SK-N-SH (cell line): Measurements from ENCODE around the gene LRFN4. TPM values are rescaled to one million over a fixed set of nuclear protein-coding genes. Genes with fewer than 3 reads are reported as not detected.

Experiments
- CTCF ChIA-PET: fragments of 300-600, 350-600 bp; formaldehyde crosslinking; extraction: SDS; loops from one replicate; lab custom pipeline; 2021; lab: Yijun Ruan, JAX
- POLR2A ChIA-PET: fragments of 350-600 bp; sonication (Branson Sonifier 250); formaldehyde crosslinking; extraction: SDS; loops from one replicate; lab custom pipeline; 2020; ENCODE audit warnings: antibody characterized with exemption, inconsistent platforms; lab: Yijun Ruan, JAX
- DNase-seq: peaks from one replicate; pipeline ENCODE4 v3.0.0; 2012
- H2AFZ ChIP-seq: fragments of 200-600 bp; sonication (generic); 2 replicates; pipeline ENCODE4 v1.8.1; 2016; ENCODE audit warnings: antibody characterized with exemption, mild to moderate bottlenecking, low read depth
- H3F3A ChIP-seq: fragments of 200-600 bp; sonication (generic); replicated peaks from 2 replicates; pipeline ENCODE3; 2016; ENCODE audit warnings: antibody characterized with exemption, mild to moderate bottlenecking; ENCODE audit not compliant: insufficient read depth
- H3K27ac ChIP-seq, 2 experiments: fragments of 200-500 bp in 1 of 2; fragments of 200-600 bp in 1 of 2; sonication (Bioruptor generic) in 1 of 2; sonication (generic), shearing (Covaris generic) in 1 of 2; 2 replicates each; pipeline versions ENCODE4 v1.5.1 to v1.6.1; 2014 to 2016; ENCODE audit warnings: low read depth in 2 of 2, inconsistent platforms in 1 of 2, low read length in 1 of 2, mild to moderate bottlenecking in 1 of 2, mixed read lengths in 1 of 2
- H3K27me3 ChIP-seq: fragments of 200-600 bp; sonication (generic), shearing (Covaris generic); 2 replicates; pipeline ENCODE4 v1.6.1; 2016; ENCODE audit warnings: mixed run types; ENCODE audit not compliant: insufficient read depth
- H3K36me3 ChIP-seq, 2 experiments: fragments of 200-500 bp in 1 of 2; fragments of 200-600 bp in 1 of 2; sonication (Bioruptor generic) in 1 of 2; sonication (generic) in 1 of 2; replicated peaks in 1 of 2; 2 replicates each; pipeline versions ENCODE3 to v1.5.1; 2014 to 2016; ENCODE audit warnings: low read length in 1 of 2, mild to moderate bottlenecking in 1 of 2; ENCODE audit not compliant: insufficient read depth in 2 of 2, control insufficient read depth in 1 of 2
- H3K4me1 ChIP-seq, 2 experiments: fragments of 200-500 bp in 1 of 2; fragments of 200-600 bp in 1 of 2; sonication (Bioruptor generic) in 1 of 2; sonication (generic), shearing (Covaris generic) in 1 of 2; 2 replicates each; pipeline versions ENCODE4 v1.5.1 to v1.6.1; 2014 to 2016; ENCODE audit warnings: low read depth in 1 of 2, low read length in 1 of 2, mixed run types in 1 of 2; ENCODE audit not compliant: insufficient read depth in 2 of 2, control insufficient read depth in 1 of 2
- H3K4me2 ChIP-seq: fragments of 200-600 bp; sonication (generic), shearing (Covaris generic); 2 replicates; pipeline ENCODE4 v1.6.1; 2017; ENCODE audit warnings: mixed run types
- H3K4me3 ChIP-seq, 2 experiments: fragments of 200-500 bp in 1 of 2; fragments of 200-600 bp in 1 of 2; sonication (Bioruptor generic) in 1 of 2; sonication (generic), shearing (Covaris generic) in 1 of 2; 2 replicates each; pipeline versions ENCODE4 v1.5.1 to v1.8.1; 2014 to 2016; ENCODE audit warnings: low read depth in 2 of 2, inconsistent platforms in 1 of 2, low read length in 1 of 2, mild to moderate bottlenecking in 1 of 2, mixed read lengths in 1 of 2, moderate library complexity in 1 of 2
- H3K79me2 ChIP-seq: fragments of 200-600 bp; sonication (generic); 2 replicates; pipeline ENCODE4 v1.8.1; 2017; ENCODE audit warnings: mild to moderate bottlenecking; ENCODE audit not compliant: insufficient read depth
- H3K9ac ChIP-seq: fragments of 200-600 bp; sonication (generic); 2 replicates; pipeline ENCODE4 v1.6.1; 2017; ENCODE audit warnings: mixed run types
- H3K9me2 ChIP-seq: fragments of 200-600 bp; sonication (generic); 2 replicates; pipeline ENCODE4 v1.6.1; 2017; ENCODE audit warnings: mixed run types
- H3K9me3 ChIP-seq: fragments of 200-600 bp; sonication (generic); 2 replicates; pipeline ENCODE4 v1.6.1; 2017; ENCODE audit warnings: mixed run types, mild to moderate bottlenecking, moderate library complexity
- H4K20me1 ChIP-seq: fragments of 200-600 bp; sonication (generic); 2 replicates; pipeline ENCODE4 v1.6.1; 2017; ENCODE audit warnings: mild to moderate bottlenecking, mixed run types; ENCODE audit not compliant: insufficient read depth
- EZH2phosphoT487 ChIP-seq: fragments of 200-600 bp; sonication (generic); IDR thresholded peaks from 2 replicates; pipeline ENCODE4 v1.6.1; 2017; ENCODE audit warnings: low read depth, mixed run types, mild to moderate bottlenecking, antibody characterized with exemption, moderate library complexity, borderline replicate concordance
- FOSL2 ChIP-seq: IDR thresholded peaks from 2 replicates; pipeline ENCODE4 v1.4.0; 2012; ENCODE audit warnings: low read depth, mild to moderate bottlenecking, moderate library complexity, borderline replicate concordance
- FOXJ3 ChIP-seq: sonication (generic); formaldehyde crosslinking; IDR thresholded peaks from 2 replicates; pipeline ENCODE4 v1.5.1; 2020; ENCODE audit warnings: mild to moderate bottlenecking, missing genetic modification reagents
- JUND ChIP-seq: IDR thresholded peaks from 2 replicates; pipeline ENCODE4 v1.4.0; 2012
- MXI1 ChIP-seq: IDR thresholded peaks from 2 replicates; pipeline ENCODE4 v1.6.1; 2012; ENCODE audit warnings: mild to moderate bottlenecking, low read depth, low read length, improper control_type of control experiment
- NFIC ChIP-seq: IDR thresholded peaks from 2 replicates; pipeline ENCODE4 v1.4.0; 2012; ENCODE audit warnings: borderline replicate concordance
- PBX3 ChIP-seq: IDR thresholded peaks from 2 replicates; pipeline ENCODE4; 2012
- POLR2AphosphoS5 ChIP-seq: IDR thresholded peaks from 2 replicates; pipeline ENCODE4 v1.6.1; 2012; ENCODE audit warnings: low read depth, low read length
- RAD21 ChIP-seq: IDR thresholded peaks from 2 replicates; pipeline ENCODE4 v1.6.1; 2012; ENCODE audit warnings: mild to moderate bottlenecking, low read length
- REST ChIP-seq: IDR thresholded peaks from 2 replicates; pipeline ENCODE4 v1.6.1; 2012; ENCODE audit warnings: mild to moderate bottlenecking, low read depth, low read length, moderate library complexity
- RFX5 ChIP-seq: IDR thresholded peaks from 2 replicates; pipeline ENCODE4 v1.6.1; 2012; ENCODE audit warnings: mild to moderate bottlenecking, improper control_type of control experiment, low read length
- SIN3A ChIP-seq: IDR thresholded peaks from 2 replicates; pipeline ENCODE4 v1.6.1; 2012; ENCODE audit warnings: low read depth, mild to moderate bottlenecking, low read length, moderate library complexity, borderline replicate concordance
- SMC3 ChIP-seq: IDR thresholded peaks from 2 replicates; pipeline ENCODE4 v1.6.1; 2012; ENCODE audit warnings: low read depth, low read length, improper control_type of control experiment
- TEAD4 ChIP-seq: IDR thresholded peaks from 2 replicates; pipeline ENCODE4 v1.4.0; 2012; ENCODE audit warnings: mild to moderate bottlenecking, borderline replicate concordance; ENCODE audit not compliant: insufficient read depth
- YY1 ChIP-seq: IDR thresholded peaks from 2 replicates; pipeline ENCODE4 v1.4.0; 2012; ENCODE audit warnings: low read depth, mild to moderate bottlenecking
- WGBS: methylation state at CpG from one replicate; pipeline ENCODE4 v1.1.6; 2017; ENCODE audit warnings: low lambda C conversion rate; 5-methylcytosine and 5-hydroxymethylcytosine counted together
- polyA plus RNA-seq, 3 experiments: library from polyadenylated mRNA; depleted of rRNA; stranded (reverse); fragments of >200 nt; gene quantifications; 2 replicates each; pipeline ENCODE4 v1.2.3, GENCODE V29; 2012
- TF ChIP-seq, protein P1 (sequence below): fragments of 150-350 bp; IDR thresholded peaks from 2 replicates; pipeline ENCODE4 v1.6.1; 2016; ENCODE audit warnings: mild to moderate bottlenecking, low read depth, low read length
- TF ChIP-seq, protein P2 (sequence below): IDR thresholded peaks from 2 replicates; pipeline ENCODE4 v1.4.0; 2012; ENCODE audit warnings: low read depth, borderline replicate concordance

Gene LRFN4
- polyA plus RNA-seq, 1 of the 3 experiments (the other 2 are of a cell fraction): 15.9 TPM

DNA sequence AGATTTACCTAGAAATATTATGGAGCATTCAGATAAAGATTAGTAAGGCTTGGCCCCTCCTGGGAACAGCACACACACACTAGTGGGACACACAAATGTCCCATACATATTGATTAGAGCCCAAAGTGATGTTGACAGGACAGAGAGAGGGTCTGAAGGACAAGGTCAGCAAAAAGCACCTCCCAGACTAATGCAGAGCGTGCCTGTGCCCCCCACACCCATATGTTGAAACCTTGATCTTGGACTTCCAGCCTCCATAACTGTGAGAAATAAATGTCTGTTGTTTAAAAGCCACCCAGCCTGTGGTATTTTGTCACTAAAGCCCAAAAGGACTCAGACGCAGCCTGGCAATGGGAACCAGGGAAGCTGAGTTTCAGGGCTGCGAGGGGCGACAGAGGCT lies 27.6 kb downstream of the LRFN4 start:
- CTCF ChIA-PET: interaction anchor here (1.1 to 4.6 kb wide), 9 partner anchors 10 to 91 kb away, joined by 3 to 44 read pairs (median 12); partner anchors contain the start of gene C11orf86
- Histone ChIP-seq H3K4me3 (no peak overlapping the region), H3F3A (no peaks in the 10 kb centered on the region)

More for the DNA sequence above, 27.6 kb downstream of the LRFN4 start:
- H3K4me2 ChIP-seq: no peak overlapping the region
- 96% methylated on average over 4 of the region's 4 CpGs for WGBS
- H3K9me2 ChIP-seq: no peaks in the 10 kb centered on the region
- H3K36me3 ChIP-seq: no peaks in the 10 kb centered on the region
- H3K27ac ChIP-seq: no peak overlapping the region
- peaks cover 4 to 48% of the 10 kb centered on the region in 2 experiments; a peak in 2 of 4 replicates for H3K4me1 ChIP-seq
- POLR2A ChIA-PET: no interaction called here
- DNase-seq: no peak
- no peaks in the 10 kb centered on the region for H3K79me2 ChIP-seq
- H4K20me1 ChIP-seq: no peaks in the 10 kb centered on the region
- H3K9me3 ChIP-seq: no peaks in the 10 kb centered on the region
- H3K27me3 ChIP-seq: no peaks in the 10 kb centered on the region
- TF ChIP-seq YY1 (no peak), RFX5 (no peak), MXI1 (no peak), PBX3 (no peak), FOSL2 (no peak), FOXJ3 (CRISPR knock-in tag) (no peak), RAD21 (no peak), JUND (no peak), SIN3A (no peak), TEAD4 (no peak), SMC3 (no peak), POLR2AphosphoS5 (no peak), EZH2phosphoT487 (no peak), REST (no peak), NFIC (no peak)
- TF ChIP-seq, protein P1, sequence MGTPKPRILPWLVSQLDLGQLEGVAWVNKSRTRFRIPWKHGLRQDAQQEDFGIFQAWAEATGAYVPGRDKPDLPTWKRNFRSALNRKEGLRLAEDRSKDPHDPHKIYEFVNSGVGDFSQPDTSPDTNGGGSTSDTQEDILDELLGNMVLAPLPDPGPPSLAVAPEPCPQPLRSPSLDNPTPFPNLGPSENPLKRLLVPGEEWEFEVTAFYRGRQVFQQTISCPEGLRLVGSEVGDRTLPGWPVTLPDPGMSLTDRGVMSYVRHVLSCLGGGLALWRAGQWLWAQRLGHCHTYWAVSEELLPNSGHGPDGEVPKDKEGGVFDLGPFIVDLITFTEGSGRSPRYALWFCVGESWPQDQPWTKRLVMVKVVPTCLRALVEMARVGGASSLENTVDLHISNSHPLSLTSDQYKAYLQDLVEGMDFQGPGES: no peak
- TF ChIP-seq, protein P2, sequence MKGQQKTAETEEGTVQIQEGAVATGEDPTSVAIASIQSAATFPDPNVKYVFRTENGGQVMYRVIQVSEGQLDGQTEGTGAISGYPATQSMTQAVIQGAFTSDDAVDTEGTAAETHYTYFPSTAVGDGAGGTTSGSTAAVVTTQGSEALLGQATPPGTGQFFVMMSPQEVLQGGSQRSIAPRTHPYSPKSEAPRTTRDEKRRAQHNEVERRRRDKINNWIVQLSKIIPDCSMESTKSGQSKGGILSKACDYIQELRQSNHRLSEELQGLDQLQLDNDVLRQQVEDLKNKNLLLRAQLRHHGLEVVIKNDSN: no peak
- no peak overlapping the region for H3K9ac ChIP-seq
- H2AFZ ChIP-seq: no peak overlapping the region
